SK-N-SH (cell line): ENCODE data around the gene VAMP2. TPM values are rescaled to one million over a fixed set of nuclear protein-coding genes. Genes with fewer than 3 reads are reported as not detected.

Experiments used
- CTCF ChIA-PET: fragments of 300-600, 350-600 bp; formaldehyde crosslinking; extraction: SDS; loops from one replicate; lab custom pipeline; 2021; lab: Yijun Ruan, JAX
- POLR2A ChIA-PET: fragments of 350-600 bp; sonication (Branson Sonifier 250); formaldehyde crosslinking; extraction: SDS; loops from one replicate; lab custom pipeline; 2020; ENCODE audit warnings: antibody characterized with exemption, inconsistent platforms; lab: Yijun Ruan, JAX
- DNase-seq: peaks from one replicate; pipeline ENCODE4 v3.0.0; 2012
- H2AFZ ChIP-seq: fragments of 200-600 bp; sonication (generic); 2 replicates; pipeline ENCODE4 v1.8.1; 2016; ENCODE audit warnings: antibody characterized with exemption, mild to moderate bottlenecking, low read depth
- H3F3A ChIP-seq: fragments of 200-600 bp; sonication (generic); replicated peaks from 2 replicates; pipeline ENCODE3; 2016; ENCODE audit warnings: antibody characterized with exemption, mild to moderate bottlenecking; ENCODE audit not compliant: insufficient read depth
- H3K27ac ChIP-seq, 2 experiments: fragments of 200-500 bp in 1 of 2; fragments of 200-600 bp in 1 of 2; sonication (Bioruptor generic) in 1 of 2; sonication (generic), shearing (Covaris generic) in 1 of 2; 2 replicates each; pipeline versions ENCODE4 v1.5.1 to v1.6.1; 2014 to 2016; ENCODE audit warnings: low read depth in 2 of 2, inconsistent platforms in 1 of 2, low read length in 1 of 2, mild to moderate bottlenecking in 1 of 2, mixed read lengths in 1 of 2
- H3K27me3 ChIP-seq: fragments of 200-600 bp; sonication (generic), shearing (Covaris generic); 2 replicates; pipeline ENCODE4 v1.6.1; 2016; ENCODE audit warnings: mixed run types; ENCODE audit not compliant: insufficient read depth
- H3K36me3 ChIP-seq, 2 experiments: fragments of 200-500 bp in 1 of 2; fragments of 200-600 bp in 1 of 2; sonication (Bioruptor generic) in 1 of 2; sonication (generic) in 1 of 2; replicated peaks in 1 of 2; 2 replicates each; pipeline versions ENCODE3 to v1.5.1; 2014 to 2016; ENCODE audit warnings: low read length in 1 of 2, mild to moderate bottlenecking in 1 of 2; ENCODE audit not compliant: insufficient read depth in 2 of 2, control insufficient read depth in 1 of 2
- H3K4me1 ChIP-seq, 2 experiments: fragments of 200-500 bp in 1 of 2; fragments of 200-600 bp in 1 of 2; sonication (Bioruptor generic) in 1 of 2; sonication (generic), shearing (Covaris generic) in 1 of 2; 2 replicates each; pipeline versions ENCODE4 v1.5.1 to v1.6.1; 2014 to 2016; ENCODE audit warnings: low read depth in 1 of 2, low read length in 1 of 2, mixed run types in 1 of 2; ENCODE audit not compliant: insufficient read depth in 2 of 2, control insufficient read depth in 1 of 2
- H3K4me2 ChIP-seq: fragments of 200-600 bp; sonication (generic), shearing (Covaris generic); 2 replicates; pipeline ENCODE4 v1.6.1; 2017; ENCODE audit warnings: mixed run types
- H3K4me3 ChIP-seq, 2 experiments: fragments of 200-500 bp in 1 of 2; fragments of 200-600 bp in 1 of 2; sonication (Bioruptor generic) in 1 of 2; sonication (generic), shearing (Covaris generic) in 1 of 2; 2 replicates each; pipeline versions ENCODE4 v1.5.1 to v1.8.1; 2014 to 2016; ENCODE audit warnings: low read depth in 2 of 2, inconsistent platforms in 1 of 2, low read length in 1 of 2, mild to moderate bottlenecking in 1 of 2, mixed read lengths in 1 of 2, moderate library complexity in 1 of 2
- H3K79me2 ChIP-seq: fragments of 200-600 bp; sonication (generic); 2 replicates; pipeline ENCODE4 v1.8.1; 2017; ENCODE audit warnings: mild to moderate bottlenecking; ENCODE audit not compliant: insufficient read depth
- H3K9ac ChIP-seq: fragments of 200-600 bp; sonication (generic); 2 replicates; pipeline ENCODE4 v1.6.1; 2017; ENCODE audit warnings: mixed run types
- H3K9me2 ChIP-seq: fragments of 200-600 bp; sonication (generic); 2 replicates; pipeline ENCODE4 v1.6.1; 2017; ENCODE audit warnings: mixed run types
- H3K9me3 ChIP-seq: fragments of 200-600 bp; sonication (generic); 2 replicates; pipeline ENCODE4 v1.6.1; 2017; ENCODE audit warnings: mixed run types, mild to moderate bottlenecking, moderate library complexity
- H4K20me1 ChIP-seq: fragments of 200-600 bp; sonication (generic); 2 replicates; pipeline ENCODE4 v1.6.1; 2017; ENCODE audit warnings: mild to moderate bottlenecking, mixed run types; ENCODE audit not compliant: insufficient read depth
- CTCF ChIP-seq: fragments of 200-600 bp; sonication (generic); IDR thresholded peaks from 2 replicates; pipeline ENCODE4 v1.6.1; 2017; ENCODE audit warnings: antibody characterized with exemption, mild to moderate bottlenecking, moderate library complexity
- EP300 ChIP-seq, 2 experiments: IDR thresholded peaks; 2 replicates each; pipeline versions ENCODE4 v1.4.0 to v1.6.1; 2012; ENCODE audit warnings: borderline replicate concordance in 1 of 2, low read depth in 1 of 2, low read length in 1 of 2
- EZH2phosphoT487 ChIP-seq: fragments of 200-600 bp; sonication (generic); IDR thresholded peaks from 2 replicates; pipeline ENCODE4 v1.6.1; 2017; ENCODE audit warnings: low read depth, mixed run types, mild to moderate bottlenecking, antibody characterized with exemption, moderate library complexity, borderline replicate concordance
- FOSL2 ChIP-seq: IDR thresholded peaks from 2 replicates; pipeline ENCODE4 v1.4.0; 2012; ENCODE audit warnings: low read depth, mild to moderate bottlenecking, moderate library complexity, borderline replicate concordance
- FOXM1 ChIP-seq: IDR thresholded peaks from 2 replicates; pipeline ENCODE4 v1.4.0; 2012; ENCODE audit warnings: low read depth, mild to moderate bottlenecking
- GATA2 ChIP-seq: sonication (generic); formaldehyde crosslinking; IDR thresholded peaks from 2 replicates; pipeline ENCODE4 v1.5.0; 2020; ENCODE audit warnings: mild to moderate bottlenecking, missing genetic modification reagents
- PBX3 ChIP-seq: IDR thresholded peaks from 2 replicates; pipeline ENCODE4; 2012
- POLR2AphosphoS5 ChIP-seq: IDR thresholded peaks from 2 replicates; pipeline ENCODE4 v1.6.1; 2012; ENCODE audit warnings: low read depth, low read length
- RAD21 ChIP-seq: IDR thresholded peaks from 2 replicates; pipeline ENCODE4 v1.6.1; 2012; ENCODE audit warnings: mild to moderate bottlenecking, low read length
- REST ChIP-seq: IDR thresholded peaks from 2 replicates; pipeline ENCODE4 v1.6.1; 2012; ENCODE audit warnings: mild to moderate bottlenecking, low read depth, low read length, moderate library complexity
- RFX5 ChIP-seq: IDR thresholded peaks from 2 replicates; pipeline ENCODE4 v1.6.1; 2012; ENCODE audit warnings: mild to moderate bottlenecking, improper control_type of control experiment, low read length
- SIN3A ChIP-seq: IDR thresholded peaks from 2 replicates; pipeline ENCODE4 v1.6.1; 2012; ENCODE audit warnings: low read depth, mild to moderate bottlenecking, low read length, moderate library complexity, borderline replicate concordance
- TAF1 ChIP-seq: IDR thresholded peaks from 2 replicates; pipeline ENCODE4 v1.6.1; 2012; ENCODE audit warnings: low read depth, mild to moderate bottlenecking, low read length, moderate library complexity, borderline replicate concordance
- TCF12 ChIP-seq: IDR thresholded peaks from 2 replicates; pipeline ENCODE4 v1.4.0; 2012
- USF1 ChIP-seq: IDR thresholded peaks from 2 replicates; pipeline ENCODE4 v1.4.0; 2012; ENCODE audit warnings: low read depth, borderline replicate concordance
- YY1 ChIP-seq: IDR thresholded peaks from 2 replicates; pipeline ENCODE4 v1.4.0; 2012; ENCODE audit warnings: low read depth, mild to moderate bottlenecking
- WGBS: methylation state at CpG from one replicate; pipeline ENCODE4 v1.1.6; 2017; ENCODE audit warnings: low lambda C conversion rate; 5-methylcytosine and 5-hydroxymethylcytosine counted together
- polyA plus RNA-seq, 3 experiments: library from polyadenylated mRNA; depleted of rRNA; stranded (reverse); fragments of >200 nt; gene quantifications; 2 replicates each; pipeline ENCODE4 v1.2.3, GENCODE V29; 2012

Gene VAMP2
- polyA plus RNA-seq, 1 of the 3 experiments (the other 2 are of a cell fraction): 42.0 TPM

GRCh38 chr17:8192070-8192815 lies 29.5 kb upstream of the VAMP2 start (continued):
- TF ChIP-seq PBX3 (no peak), CTCF (no peak), REST (no peak)
- TF ChIP-seq, all 33 proteins: peak for 9

GRCh38 chr17:8190506-8190905 lies 27.8 kb upstream of the VAMP2 start:
- peak overlapping the region; percentile 35 to 72 for H3K27ac ChIP-seq
- peak overlapping the region; percentile 12 to 79; a peak in 3 of 4 replicates for H3K4me3 ChIP-seq
- no peaks in the 10 kb centered on the region for H3K9me3 ChIP-seq
- peaks cover 9 to 33% of the 10 kb centered on the region in 2 experiments; a peak in 3 of 4 replicates for H3K4me1 ChIP-seq
- H2AFZ ChIP-seq: peak overlapping the region; percentile 74
- POLR2A ChIA-PET: interaction anchor here (0.6 to 3.1 kb wide), 7 partner anchors 10 to 34 kb away, joined by 3 to 22 read pairs (median 5); partner anchors contain the start of gene AURKB
- no peak overlapping the region for H3K9ac ChIP-seq
- no peaks in the 10 kb centered on the region for H3K9me2 ChIP-seq
- H3K27me3 ChIP-seq: no peaks in the 10 kb centered on the region
- peaks cover 13% of the 10 kb centered on the region for H4K20me1 ChIP-seq
- peak overlapping the region; percentile 93; the same call in 1 of the 2 replicates for H3K4me2 ChIP-seq
- peaks cover 42% of the 10 kb centered on the region for H3F3A ChIP-seq
- CTCF ChIA-PET: interaction anchor here (0.8 to 5.5 kb wide), 4 partner anchors 33 to 130 kb away, joined by 3 to 55 read pairs (median 4); no protein-coding TSS in a partner anchor
- DNase-seq: no peak
- H3K36me3 ChIP-seq: no peaks in the 10 kb centered on the region
- 43% methylated on average over 6 of the region's 6 CpGs for WGBS
- peaks cover 18% of the 10 kb centered on the region; the same call in 1 of the 2 replicates for H3K79me2 ChIP-seq
- TF ChIP-seq TAF1 (no peak), EZH2phosphoT487 (no peak), GATA2 (no peak), FOSL2 (no peak), POLR2AphosphoS5 (no peak), SIN3A (no peak), RAD21 (no peak), REST (no peak), USF1 (no peak), TCF12 (no peak), FOXM1 (no peak), YY1 (no peak), PBX3 (no peak), EP300 (IDR thresholded peaks at IDR 0.05; ENCODE audit: borderline replicate concordance in 1 of 2, low read depth in 1 of 2, low read length in 1 of 2) (no peak), RFX5 (no peak)
